BLaER1 treated with 17β-estradiol and CSF1 and Interleukin-3, amounts not matched to agents 10 nM and 100 nM (cell line): ENCODE results near the gene ERI3.

Source experiments
- H3K27ac ChIP-seq, 11 experiments: shearing (Covaris generic); formaldehyde crosslinking; 2 replicates each; pipeline ENCODE4 v1.8.1; 2022
- H3K27me3 ChIP-seq, 11 experiments: shearing (Covaris generic); formaldehyde crosslinking; 2 replicates each; pipeline ENCODE4 v1.8.1; 2022
- H3K36me3 ChIP-seq, 11 experiments: shearing (Covaris generic); formaldehyde crosslinking; 2 replicates each; pipeline ENCODE4 v1.8.1; 2022
- H3K4me1 ChIP-seq, 10 experiments: shearing (Covaris generic); formaldehyde crosslinking; 2 replicates each; pipeline ENCODE4 v1.8.1; 2022
- H3K4me2 ChIP-seq, 11 experiments: shearing (Covaris generic); formaldehyde crosslinking; 2 replicates each; pipeline ENCODE4 v1.8.1; 2022
- H3K4me3 ChIP-seq, 10 experiments: shearing (Covaris generic); formaldehyde crosslinking; 2 replicates each; pipeline ENCODE4 v1.8.1; 2022
- H3K9ac ChIP-seq, 11 experiments: shearing (Covaris generic); formaldehyde crosslinking; 2 replicates each; pipeline ENCODE4 v1.8.1; 2022
- H3K9me3 ChIP-seq, 11 experiments: shearing (Covaris generic); formaldehyde crosslinking; replicated peaks in 1 of 11; 2 replicates each; pipeline ENCODE4 v1.8.1; 2022
- H4K20me1 ChIP-seq, 11 experiments: shearing (Covaris generic); formaldehyde crosslinking; 2 replicates each; pipeline ENCODE4 v1.8.1; 2022
- Cebpa-rat ChIP-seq, 11 experiments: shearing (Covaris generic); IDR thresholded peaks; 2 replicates each; pipeline ENCODE4 v1.8.1; 2022

Gene ERI3

DNA sequence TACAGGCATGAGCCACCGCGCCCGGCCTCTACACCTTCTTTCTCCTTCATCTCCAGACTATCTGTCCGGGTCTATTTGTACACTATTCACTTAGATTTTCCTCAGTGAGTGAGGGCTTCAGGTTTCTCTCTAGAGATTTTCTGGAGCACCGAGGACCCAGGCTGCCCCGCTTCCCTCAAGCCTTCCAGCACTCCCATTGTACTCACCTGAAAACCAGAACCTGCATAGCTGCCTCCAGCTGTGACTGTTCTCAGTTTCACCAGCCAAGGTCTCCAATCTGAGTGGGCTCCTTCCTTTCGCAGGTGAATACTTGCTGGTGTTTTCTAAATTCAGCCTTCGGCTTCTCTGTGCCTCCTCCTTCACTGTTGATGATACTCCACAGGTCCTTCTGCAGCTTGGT, 154.7 kb downstream of the ERI3 start:
- no peak overlapping the region for H3K9ac ChIP-seq
- H3K4me3 ChIP-seq, result no peak overlapping the region
- no peaks in the 10 kb centered on the region for H3K36me3 ChIP-seq
- TF ChIP-seq Cebpa-rat (IDR thresholded peaks at IDR 0.05), result no peak
- H4K20me1 ChIP-seq, result no peaks in the 10 kb centered on the region
- no peaks in the 10 kb centered on the region for H3K9me3 ChIP-seq
- H3K4me1 ChIP-seq, result no peaks in the 10 kb centered on the region
- H3K4me2 ChIP-seq, result no peak overlapping the region
- no peak overlapping the region for H3K27ac ChIP-seq
- H3K27me3 ChIP-seq, result no peaks in the 10 kb centered on the region

DNA sequence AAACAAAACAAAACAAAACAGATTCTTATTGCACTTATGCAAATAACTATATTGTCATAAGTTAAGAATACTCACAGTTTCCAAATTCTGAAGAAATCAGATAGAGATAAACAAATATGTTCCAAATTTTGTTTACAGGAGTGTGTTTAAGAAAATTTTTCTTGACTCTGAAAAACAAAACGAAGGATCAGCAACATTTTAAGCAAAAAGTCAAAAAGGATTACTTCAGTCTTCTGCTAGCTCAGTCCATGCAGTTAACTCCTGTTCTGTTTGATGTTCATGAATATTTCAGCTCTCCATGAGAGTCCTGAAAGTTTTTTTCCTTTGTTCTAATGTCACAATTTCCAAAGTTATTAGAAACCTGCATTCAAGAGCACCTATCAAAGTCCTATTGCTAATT, 180.4 kb downstream of the ERI3 start:
- Histone ChIP-seq H3K4me1 (peaks cover 0 to 2% (median under 1%) of the 10 kb centered on the region in 10 experiments; a peak in 8 of 20 replicates), H3K4me3 (no peak overlapping the region), H3K4me2 (no peak overlapping the region), H3K27me3 (no peaks in the 10 kb centered on the region), H3K9me3 (peaks cover 60 to 84% (median 78%) of the 10 kb centered on the region in 11 experiments), H4K20me1 (no peaks in the 10 kb centered on the region), H3K36me3 (peaks cover 0 to 4% (median 0%) of the 10 kb centered on the region in 11 experiments; a peak in 2 of 22 replicates), H3K27ac (no peak overlapping the region), H3K9ac (no peak overlapping the region)
- TF ChIP-seq Cebpa-rat (IDR thresholded peaks at IDR 0.05), result no peak
